ENCODE measurements around the gene PLXNA2. TPM values are rescaled to one million over a fixed set of nuclear protein-coding genes. Genes with fewer than 3 reads are reported as not detected.

Gene PLXNA2
- total RNA-seq, 1 donor from 2014 or later: 0.08 TPM

- DNase-seq (ENCODE audit: low spot score): no peak
- no peaks in the 10 kb centered on the region for H3K36me3 Mint-ChIP-seq (ENCODE audit: low read depth)
- H3K27me3 Mint-ChIP-seq (ENCODE audit: insufficient read depth): peaks cover 2% of the 10 kb centered on the region
- no peaks in the 10 kb centered on the region for H3K9me3 Mint-ChIP-seq
- intact Hi-C loops (cut with micrococcal nuclease): no loop called here
- H3K4me3 Mint-ChIP-seq: no peak overlapping the region
- H3K27ac Mint-ChIP-seq: no peak overlapping the region
- H3K4me1 Mint-ChIP-seq (ENCODE audit: low read depth): no peaks in the 10 kb centered on the region
Measured at GRCh38 chr1:208182880-208183645, 61.1 kb downstream of the PLXNA2 start.

- H3K9me3 Mint-ChIP-seq: no peaks in the 10 kb centered on the region
- no peak overlapping the region for H3K4me3 Mint-ChIP-seq
- H3K27me3 Mint-ChIP-seq (ENCODE audit: insufficient read depth): peaks cover 5% of the 10 kb centered on the region
- intact Hi-C loops (cut with micrococcal nuclease): no loop called here
- H3K27ac Mint-ChIP-seq: no peak overlapping the region
- no peak for DNase-seq (ENCODE audit: low spot score)
- H3K36me3 Mint-ChIP-seq (ENCODE audit: low read depth): no peaks in the 10 kb centered on the region
- H3K4me1 Mint-ChIP-seq (ENCODE audit: low read depth): no peaks in the 10 kb centered on the region
Measured at GRCh38 chr1:208181364-208181763, 62.8 kb downstream of the PLXNA2 start.

- Mint-ChIP-seq H3K4me1 (ENCODE audit: low read depth) (no peaks in the 10 kb centered on the region), H3K27me3 (ENCODE audit: insufficient read depth) (peaks cover 3% of the 10 kb centered on the region), H3K36me3 (ENCODE audit: low read depth) (no peaks in the 10 kb centered on the region), H3K4me3 (no peak overlapping the region), H3K9me3 (no peaks in the 10 kb centered on the region), H3K27ac (no peak overlapping the region)
- intact Hi-C loops (cut with micrococcal nuclease): no loop called here
- no peak for DNase-seq (ENCODE audit: low spot score)
Measured at GRCh38 chr1:208180421-208180820, 63.8 kb downstream of the PLXNA2 start.

GRCh38 chr1:208179961-208180409 is 64.2 kb downstream of the PLXNA2 start:
- H3K9me3 Mint-ChIP-seq: no peaks in the 10 kb centered on the region
- H3K27ac Mint-ChIP-seq: no peak overlapping the region
- H3K36me3 Mint-ChIP-seq (ENCODE audit: low read depth): no peaks in the 10 kb centered on the region
- intact Hi-C loops (cut with micrococcal nuclease): no loop called here
- no peak for DNase-seq (ENCODE audit: low spot score)
- H3K4me3 Mint-ChIP-seq: no peak overlapping the region
- no peaks in the 10 kb centered on the region for H3K4me1 Mint-ChIP-seq (ENCODE audit: low read depth)
- peaks cover 3% of the 10 kb centered on the region for H3K27me3 Mint-ChIP-seq (ENCODE audit: insufficient read depth)

- Mint-ChIP-seq H3K36me3 (ENCODE audit: low read depth) (no peaks in the 10 kb centered on the region), H3K4me3 (no peak overlapping the region), H3K27ac (no peak overlapping the region), H3K4me1 (ENCODE audit: low read depth) (no peaks in the 10 kb centered on the region), H3K9me3 (no peaks in the 10 kb centered on the region), H3K27me3 (ENCODE audit: insufficient read depth) (peaks cover 3% of the 10 kb centered on the region)
- intact Hi-C loops (cut with micrococcal nuclease): no loop called here
- DNase-seq (ENCODE audit: low spot score): no peak
Measured at GRCh38 chr1:208179263-208179816, 64.8 kb downstream of the PLXNA2 start.

GRCh38 chr1:208178091-208178529 is 66.1 kb downstream of the PLXNA2 start:
- H3K36me3 Mint-ChIP-seq (ENCODE audit: low read depth): no peaks in the 10 kb centered on the region
- H3K27ac Mint-ChIP-seq: no peak overlapping the region
- no peak for DNase-seq (ENCODE audit: low spot score)
- no peak overlapping the region for H3K4me3 Mint-ChIP-seq
- H3K9me3 Mint-ChIP-seq: no peaks in the 10 kb centered on the region
- intact Hi-C loops (cut with micrococcal nuclease): no loop called here
- H3K4me1 Mint-ChIP-seq (ENCODE audit: low read depth): no peaks in the 10 kb centered on the region
- peaks cover 4% of the 10 kb centered on the region for H3K27me3 Mint-ChIP-seq (ENCODE audit: insufficient read depth)

- Mint-ChIP-seq H3K27me3 (ENCODE audit: insufficient read depth) (peaks cover 4% of the 10 kb centered on the region), H3K36me3 (ENCODE audit: low read depth) (no peaks in the 10 kb centered on the region), H3K4me1 (ENCODE audit: low read depth) (no peaks in the 10 kb centered on the region), H3K27ac (no peak overlapping the region), H3K9me3 (no peaks in the 10 kb centered on the region), H3K4me3 (no peak overlapping the region)
- intact Hi-C loops (cut with micrococcal nuclease): no loop called here
- DNase-seq (ENCODE audit: low spot score): no peak
Measured at GRCh38 chr1:208177656-208178055, 66.5 kb downstream of the PLXNA2 start.

GRCh38 chr1:208176649-208177048 is 67.5 kb downstream of the PLXNA2 start:
- Mint-ChIP-seq H3K4me1 (ENCODE audit: low read depth) (no peaks in the 10 kb centered on the region), H3K36me3 (ENCODE audit: low read depth) (no peaks in the 10 kb centered on the region), H3K27ac (no peak overlapping the region), H3K9me3 (no peaks in the 10 kb centered on the region), H3K4me3 (no peak overlapping the region), H3K27me3 (ENCODE audit: insufficient read depth) (peaks cover 4% of the 10 kb centered on the region)
- intact Hi-C loops (cut with micrococcal nuclease): no loop called here
- no peak for DNase-seq (ENCODE audit: low spot score)

GRCh38 chr1:208175508-208175895 is 68.7 kb downstream of the PLXNA2 start:
- Mint-ChIP-seq H3K4me1 (ENCODE audit: low read depth) (no peaks in the 10 kb centered on the region), H3K4me3 (no peak overlapping the region), H3K27me3 (ENCODE audit: insufficient read depth) (peaks cover 4% of the 10 kb centered on the region), H3K9me3 (no peaks in the 10 kb centered on the region), H3K27ac (no peak overlapping the region), H3K36me3 (ENCODE audit: low read depth) (no peaks in the 10 kb centered on the region)
- DNase-seq (ENCODE audit: low spot score): no peak
- intact Hi-C loops (cut with micrococcal nuclease): no loop called here

- H3K9me3 Mint-ChIP-seq: no peaks in the 10 kb centered on the region
- no peaks in the 10 kb centered on the region for H3K36me3 Mint-ChIP-seq (ENCODE audit: low read depth)
- intact Hi-C loops (cut with micrococcal nuclease): no loop called here
- H3K4me3 Mint-ChIP-seq: no peak overlapping the region
- no peaks in the 10 kb centered on the region for H3K4me1 Mint-ChIP-seq (ENCODE audit: low read depth)
- no peak for DNase-seq (ENCODE audit: low spot score)
- peaks cover 4% of the 10 kb centered on the region for H3K27me3 Mint-ChIP-seq (ENCODE audit: insufficient read depth)
- H3K27ac Mint-ChIP-seq: no peak overlapping the region
Measured at GRCh38 chr1:208174731-208175507, 69.3 kb downstream of the PLXNA2 start.

- Mint-ChIP-seq H3K36me3 (ENCODE audit: low read depth) (no peaks in the 10 kb centered on the region), H3K4me3 (no peak overlapping the region), H3K27me3 (ENCODE audit: insufficient read depth) (peaks cover 4% of the 10 kb centered on the region), H3K9me3 (no peaks in the 10 kb centered on the region), H3K27ac (no peak overlapping the region), H3K4me1 (ENCODE audit: low read depth) (no peaks in the 10 kb centered on the region)
- no peak for DNase-seq (ENCODE audit: low spot score)
- intact Hi-C loops (cut with micrococcal nuclease): no loop called here
Measured at GRCh38 chr1:208174200-208174599, 70.0 kb downstream of the PLXNA2 start.

GRCh38 chr1:208173749-208174148 is 70.4 kb downstream of the PLXNA2 start:
- no peak overlapping the region for H3K4me3 Mint-ChIP-seq
- H3K36me3 Mint-ChIP-seq (ENCODE audit: low read depth): no peaks in the 10 kb centered on the region

More at GRCh38 chr1:208173749-208174148, 70.4 kb downstream of the PLXNA2 start:
- no peak for DNase-seq (ENCODE audit: low spot score)
- Mint-ChIP-seq H3K27me3 (ENCODE audit: insufficient read depth) (peaks cover 4% of the 10 kb centered on the region), H3K27ac (no peak overlapping the region), H3K4me1 (ENCODE audit: low read depth) (no peaks in the 10 kb centered on the region), H3K9me3 (no peaks in the 10 kb centered on the region)
- intact Hi-C loops (cut with micrococcal nuclease): no loop called here

Data from activated T-helper 1 cell treated with anti-CD3 and anti-CD28 coated beads, Interleukin-12 subunit alpha, Interleukin-12 subunit beta, Interleukin-2, Interleukin-4 antibody, amounts not matched to agents 30 ng/mL and 10 ng/mL and 1 ng/mL, durations not matched to agents 14 hours and 24 hours and 36 hours (primary cell).